KOPT-K1 (cell line): ENCODE data around the gene LRRC57.

Experiments
- H3K27ac ChIP-seq: fragments of 200-600 bp; sonication (generic); 2 replicates; pipeline ENCODE4 v1.5.1; 2016; ENCODE audit warnings: antibody characterized with exemption, mild to moderate bottlenecking, low read depth, low read length; ENCODE audit not compliant: poor library complexity, severe bottlenecking
- H3K36me3 ChIP-seq: fragments of 200-600 bp; sonication (generic); 2 replicates; pipeline ENCODE4 v1.5.1; 2017; ENCODE audit warnings: antibody characterized with exemption, mild to moderate bottlenecking, low read length, moderate library complexity; ENCODE audit not compliant: insufficient read depth
- H3K9me3 ChIP-seq: fragments of 200-600 bp; sonication (generic); 2 replicates; pipeline ENCODE4 v1.5.1; 2017; ENCODE audit warnings: antibody characterized with exemption, low read length, mild to moderate bottlenecking; ENCODE audit not compliant: insufficient read depth, poor library complexity, severe bottlenecking

LRRC57 gene

DNA sequence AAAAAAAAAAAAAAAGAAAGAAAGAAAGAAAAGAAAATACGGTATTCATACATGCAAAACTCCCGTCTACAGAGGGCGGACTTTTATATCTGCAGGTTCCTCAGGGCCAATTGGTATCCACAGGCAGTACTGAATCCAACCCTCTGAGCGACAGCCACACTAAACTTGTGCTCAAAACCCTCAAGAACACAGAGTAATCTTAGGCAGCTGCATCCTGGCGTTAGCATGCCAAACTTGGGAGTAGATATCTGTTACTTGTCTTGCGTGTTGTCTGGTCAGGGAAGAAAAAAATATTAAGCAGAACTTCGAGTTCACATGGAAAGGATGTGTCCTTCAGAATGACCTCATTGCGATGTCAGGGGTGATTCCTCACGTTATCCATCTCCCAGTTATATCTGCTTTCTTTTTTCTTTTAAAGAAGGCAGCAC is 40.3 kb downstream of the LRRC57 start:
- Histone ChIP-seq H3K27ac (no peak overlapping the region), H3K9me3 (no peaks in the 10 kb centered on the region), H3K36me3 (peaks cover 9% of the 10 kb centered on the region; the same call in 1 of the 2 replicates)

DNA sequence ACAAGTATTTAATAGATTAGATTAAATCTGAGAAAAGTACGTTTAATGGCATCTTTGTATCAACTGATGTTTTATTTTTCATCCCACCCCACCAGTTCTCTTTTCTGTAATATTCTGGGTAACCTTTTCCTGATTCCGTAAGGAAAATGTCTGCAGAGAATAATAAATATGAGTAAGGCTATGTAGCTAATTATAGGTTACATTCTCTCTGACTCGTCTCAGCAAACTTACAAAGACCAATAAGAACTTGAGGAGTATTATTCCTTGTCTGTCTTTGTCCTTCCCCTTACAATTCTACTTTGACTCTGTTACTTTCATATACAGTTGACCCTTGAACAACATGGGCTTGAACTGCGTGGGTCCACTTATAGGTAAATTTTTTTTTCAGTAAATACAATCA is 41.1 kb downstream of the LRRC57 start:
- Histone ChIP-seq H3K36me3 (peaks cover 5% of the 10 kb centered on the region; the same call in 1 of the 2 replicates), H3K27ac (no peak overlapping the region), H3K9me3 (no peaks in the 10 kb centered on the region)

DNA sequence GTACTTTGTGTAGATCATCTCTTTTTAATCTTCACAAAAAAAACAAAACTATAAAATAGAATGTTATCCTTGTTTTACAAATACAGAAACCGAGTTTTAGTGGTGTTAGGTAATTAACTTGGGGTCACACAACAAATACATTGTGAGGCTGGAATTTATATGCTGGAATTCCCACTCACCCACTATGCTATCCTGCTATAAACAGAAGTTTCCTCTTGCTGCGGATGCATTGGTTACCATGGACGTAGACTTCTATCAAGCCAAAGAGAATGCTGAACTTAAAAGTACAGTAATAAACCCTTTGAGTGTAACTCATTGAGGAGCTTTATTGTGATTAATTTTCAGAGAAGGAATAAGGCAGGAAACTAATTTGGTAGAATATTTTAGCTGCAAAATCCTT is 44.0 kb downstream of the LRRC57 start:
- H3K27ac ChIP-seq, result no peak overlapping the region
- H3K36me3 ChIP-seq, result no peaks in the 10 kb centered on the region
- H3K9me3 ChIP-seq, result no peaks in the 10 kb centered on the region

DNA sequence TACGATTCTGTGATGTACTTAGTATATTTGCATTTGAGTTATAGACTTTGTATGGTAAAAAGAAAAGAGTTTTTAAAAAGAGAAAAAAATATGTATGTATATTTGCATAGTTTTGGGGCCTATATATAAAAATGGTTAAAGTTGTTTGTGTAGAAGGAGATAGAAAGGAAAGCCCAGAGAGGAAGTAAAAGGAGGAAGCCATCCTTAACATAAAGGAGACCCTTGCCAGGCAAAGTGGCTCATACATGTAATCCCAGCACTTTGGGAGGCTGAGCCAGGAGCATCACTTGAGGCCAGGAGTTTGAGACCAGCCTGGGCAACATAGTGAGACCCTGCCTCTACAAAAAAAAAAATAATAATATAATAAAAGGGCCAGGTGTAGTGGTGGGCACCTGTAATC is 44.8 kb downstream of the LRRC57 start:
- Histone ChIP-seq H3K36me3 (no peaks in the 10 kb centered on the region; the same call in 1 of the 2 replicates), H3K27ac (no peak overlapping the region)

DNA sequence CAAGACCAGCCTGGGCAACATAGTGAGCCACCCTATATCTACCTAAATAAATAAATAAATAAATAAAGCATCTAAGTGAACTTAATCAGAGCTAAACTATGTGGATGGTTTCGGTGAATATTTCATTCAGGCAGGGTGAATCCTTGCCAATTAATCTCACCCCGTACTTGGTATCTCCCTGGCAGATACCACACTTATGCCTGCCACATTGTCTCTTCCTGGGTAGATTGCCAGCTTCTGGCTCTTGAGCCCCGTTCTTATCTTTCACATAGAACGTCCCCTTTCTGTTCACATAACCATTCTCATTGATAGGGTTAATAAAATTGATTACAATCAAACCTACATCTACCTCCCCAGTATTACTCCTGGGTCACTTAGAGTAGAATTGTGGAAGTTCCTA is 46.1 kb downstream of the LRRC57 start:
- H3K9me3 ChIP-seq, result no peaks in the 10 kb centered on the region
- no peak overlapping the region for H3K27ac ChIP-seq
- H3K36me3 ChIP-seq, result no peaks in the 10 kb centered on the region; the same call in 1 of the 2 replicates

More for the DNA sequence above, 44.8 kb downstream of the LRRC57 start:
- H3K9me3 ChIP-seq, result no peaks in the 10 kb centered on the region

DNA sequence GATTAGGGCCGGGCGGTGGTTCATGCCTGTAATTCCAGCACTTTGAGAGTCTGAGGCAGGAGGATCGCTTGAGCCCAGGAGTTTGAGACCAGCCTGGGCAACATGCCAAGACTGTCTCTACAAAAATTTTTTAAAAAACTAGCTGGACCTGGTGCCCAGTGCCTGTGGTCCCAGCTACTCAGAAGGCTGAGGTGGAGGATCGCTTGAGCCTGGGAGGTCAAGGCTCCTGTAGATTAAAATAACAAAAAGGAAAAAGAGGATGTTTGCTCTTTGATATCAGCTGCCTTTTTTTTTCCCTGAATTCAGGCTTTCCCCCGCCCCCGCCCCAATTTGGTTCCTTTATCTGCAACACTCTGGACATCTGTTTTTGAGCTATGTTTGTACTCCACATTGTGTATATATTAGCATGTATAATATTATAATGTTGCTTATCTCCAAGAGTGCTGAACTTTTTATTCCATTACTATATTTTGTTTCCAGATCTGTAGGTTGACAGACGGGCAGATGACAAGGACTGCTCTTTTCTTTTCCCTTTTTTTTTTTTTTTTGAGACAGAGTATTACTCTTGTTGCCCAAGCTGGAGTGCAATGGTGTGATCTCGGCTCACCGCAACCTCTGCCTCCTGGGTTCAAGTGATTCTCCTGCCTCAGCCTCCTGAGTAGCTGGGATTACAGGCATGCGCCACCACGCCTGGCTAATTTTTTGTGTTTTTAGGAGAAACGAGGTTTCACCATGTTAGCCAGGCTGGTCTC is 48.6 kb downstream of the LRRC57 start:
- no peak overlapping the region for H3K27ac ChIP-seq

DNA sequence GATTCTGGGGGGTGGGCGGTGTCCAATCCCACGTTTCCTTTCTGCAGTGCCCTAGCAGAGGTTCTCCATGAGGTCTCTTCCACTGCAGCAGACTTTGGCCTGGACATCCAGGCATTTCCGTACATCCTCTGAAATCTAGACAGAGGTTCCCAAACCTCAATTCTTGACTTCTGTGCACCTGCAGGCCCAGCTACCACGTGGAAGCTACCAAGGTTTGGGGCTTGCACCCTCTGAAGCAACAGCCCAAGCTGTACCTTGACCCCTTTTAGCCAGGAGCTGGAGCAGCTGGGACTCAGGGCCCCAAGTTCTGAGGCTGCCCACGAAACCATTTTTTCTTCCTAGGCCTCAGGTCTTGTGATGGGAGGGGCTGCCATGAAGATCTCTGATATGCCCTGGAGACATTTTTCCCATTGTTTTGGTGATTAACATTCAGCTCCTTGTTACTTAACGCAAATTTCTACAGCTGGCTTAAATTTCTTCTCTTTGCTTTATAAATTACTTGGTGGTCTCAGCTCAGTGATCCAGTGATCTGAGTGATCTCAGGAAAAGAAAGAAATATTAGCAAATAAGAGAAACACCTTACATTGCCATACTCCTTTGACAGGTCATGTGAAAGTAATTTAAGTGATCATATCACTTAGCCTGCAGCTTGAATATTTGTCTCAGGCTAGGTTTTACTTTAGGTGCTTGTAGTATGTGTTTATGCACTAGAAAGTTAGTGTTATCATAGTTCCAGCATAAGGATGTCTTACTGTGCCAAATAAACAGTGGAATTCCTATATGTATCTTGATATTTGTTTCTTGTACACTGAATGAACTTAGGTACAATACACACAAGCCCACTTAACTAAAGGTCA is 50.2 kb downstream of the LRRC57 start:
- H3K27ac ChIP-seq, result no peak overlapping the region
- no peaks in the 10 kb centered on the region; the same call in 1 of the 2 replicates for H3K36me3 ChIP-seq
- no peaks in the 10 kb centered on the region for H3K9me3 ChIP-seq

More for the DNA sequence above, 48.6 kb downstream of the LRRC57 start:
- no peaks in the 10 kb centered on the region for H3K9me3 ChIP-seq
- no peaks in the 10 kb centered on the region; the same call in 1 of the 2 replicates for H3K36me3 ChIP-seq

DNA sequence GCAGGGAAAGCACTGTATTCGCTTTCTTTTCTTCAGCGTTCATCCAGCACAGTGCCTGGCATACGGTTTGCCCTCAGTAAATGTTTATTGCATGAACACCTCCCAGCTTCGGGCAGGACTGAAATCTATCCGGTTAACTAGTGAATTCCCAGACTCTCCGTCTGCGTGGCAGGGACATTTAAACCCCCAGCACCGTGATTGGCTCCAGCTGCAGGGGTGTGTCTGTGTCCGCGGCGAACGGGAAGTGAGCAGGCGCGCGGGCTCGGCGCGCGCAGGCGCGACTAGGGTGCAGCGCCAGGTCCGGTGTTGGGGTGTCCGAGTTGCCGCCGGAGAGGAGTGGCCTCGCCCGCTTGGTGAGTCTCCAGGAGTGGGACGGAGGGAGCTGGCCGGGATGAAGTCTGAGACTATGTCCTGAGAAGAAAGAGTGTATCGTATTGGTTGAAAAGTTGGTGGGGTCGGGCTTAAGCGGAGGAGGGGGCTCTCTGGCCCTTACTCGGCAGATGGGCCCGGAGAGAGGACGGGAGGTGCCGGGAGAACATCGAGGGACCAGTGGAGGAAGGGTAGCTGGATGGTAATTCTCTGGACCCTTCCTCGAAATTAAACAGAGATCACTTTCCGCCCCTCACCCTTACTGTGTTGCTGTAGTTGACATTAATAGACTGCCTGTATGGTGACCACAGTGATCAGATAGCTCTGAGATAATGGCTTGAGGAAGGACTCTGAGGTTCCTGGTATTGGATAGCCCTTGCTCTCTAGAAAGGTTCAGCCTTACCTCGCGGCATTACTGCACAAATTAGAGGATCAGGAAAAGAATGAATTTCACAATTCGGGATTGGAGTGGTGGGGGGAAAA is 53.0 kb downstream of the LRRC57 start, which contains the start of gene SNAP23:
Gene SNAP23 (plus strand): TSS at position 274 of the 852 bp plus-strand sequence. CDS start 16,213 bp downstream, outside the sequence.
- Histone ChIP-seq H3K9me3 (no peaks in the 10 kb centered on the region), H3K27ac (peak within 1 kb of the TSS; percentile 52), H3K36me3 (no peaks in the 10 kb centered on the region; the same call in 1 of the 2 replicates)

DNA sequence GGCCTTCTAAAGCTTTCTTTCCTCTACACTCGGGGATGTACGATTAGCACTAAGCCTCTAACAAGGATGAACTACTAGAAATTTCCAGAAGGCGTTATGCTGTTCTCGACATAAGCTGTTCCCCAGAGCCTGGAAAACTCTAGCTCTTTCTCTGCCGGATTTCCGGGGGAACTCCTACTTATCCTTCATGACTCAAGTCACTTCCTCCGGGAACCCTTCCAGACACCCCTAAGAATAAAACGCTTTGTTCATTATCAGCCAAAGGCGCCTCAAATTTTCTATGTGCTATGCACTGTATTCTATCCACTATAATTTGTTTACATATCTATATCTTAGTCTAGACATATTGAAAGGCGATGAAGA is 53.6 kb downstream of the LRRC57 start:
- Histone ChIP-seq H3K9me3 (no peaks in the 10 kb centered on the region), H3K27ac (no peak overlapping the region), H3K36me3 (no peaks in the 10 kb centered on the region; the same call in 1 of the 2 replicates)

DNA sequence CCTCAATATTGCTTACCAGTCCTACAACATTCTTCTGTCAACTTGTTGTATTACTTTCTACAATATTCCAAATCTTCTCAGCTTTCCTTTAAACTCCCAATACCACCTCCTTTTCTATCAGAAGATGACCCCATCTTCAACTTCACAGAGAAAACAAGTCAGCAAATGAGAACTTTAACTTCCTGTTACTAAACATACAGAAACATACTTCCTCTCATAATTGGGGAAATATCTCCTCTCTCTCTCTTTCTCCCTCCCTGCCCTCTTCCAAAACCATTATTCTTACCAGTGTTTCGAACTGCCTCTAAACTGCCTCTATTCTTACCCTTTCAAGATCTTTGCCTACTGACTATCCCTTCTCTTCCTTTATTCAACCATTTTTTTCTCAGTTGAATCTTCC is 54.9 kb downstream of the LRRC57 start:
- Histone ChIP-seq H3K27ac (no peak overlapping the region), H3K36me3 (no peaks in the 10 kb centered on the region), H3K9me3 (no peaks in the 10 kb centered on the region)

DNA sequence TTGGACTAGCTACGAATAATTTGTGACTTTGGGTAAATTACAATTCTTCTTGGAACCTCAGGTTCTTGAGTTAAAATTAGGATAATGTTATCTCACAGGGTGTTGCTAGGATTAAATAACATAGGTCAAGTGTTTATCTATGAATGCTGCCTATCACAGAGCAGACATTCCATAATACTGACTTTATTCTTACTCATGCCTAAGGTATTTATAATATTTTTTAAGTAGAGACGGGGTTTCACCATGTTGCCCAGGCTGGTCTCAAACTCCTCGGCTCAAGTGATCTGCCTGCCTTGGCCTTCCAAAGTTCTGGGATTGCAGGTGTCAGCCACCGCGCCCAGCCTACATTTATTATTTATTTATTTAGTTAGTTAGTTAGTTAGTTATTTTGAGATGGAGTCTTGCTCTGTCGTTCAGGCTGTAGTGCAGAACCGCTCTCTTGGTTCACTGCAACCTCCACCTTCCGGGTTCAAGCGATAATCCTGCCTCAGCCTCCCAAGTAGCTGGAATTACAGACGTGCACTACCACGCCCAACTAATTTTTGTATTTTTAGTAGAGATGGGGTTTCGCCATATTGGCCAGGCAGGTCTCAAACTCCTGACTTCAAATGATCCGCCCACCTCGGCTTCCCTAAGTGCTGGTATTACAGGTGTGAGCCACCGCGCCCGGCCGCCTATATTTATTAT is 56.9 kb downstream of the LRRC57 start:
- no peaks in the 10 kb centered on the region for H3K36me3 ChIP-seq
- no peaks in the 10 kb centered on the region for H3K9me3 ChIP-seq
- H3K27ac ChIP-seq, result peak overlapping the region; percentile 89

DNA sequence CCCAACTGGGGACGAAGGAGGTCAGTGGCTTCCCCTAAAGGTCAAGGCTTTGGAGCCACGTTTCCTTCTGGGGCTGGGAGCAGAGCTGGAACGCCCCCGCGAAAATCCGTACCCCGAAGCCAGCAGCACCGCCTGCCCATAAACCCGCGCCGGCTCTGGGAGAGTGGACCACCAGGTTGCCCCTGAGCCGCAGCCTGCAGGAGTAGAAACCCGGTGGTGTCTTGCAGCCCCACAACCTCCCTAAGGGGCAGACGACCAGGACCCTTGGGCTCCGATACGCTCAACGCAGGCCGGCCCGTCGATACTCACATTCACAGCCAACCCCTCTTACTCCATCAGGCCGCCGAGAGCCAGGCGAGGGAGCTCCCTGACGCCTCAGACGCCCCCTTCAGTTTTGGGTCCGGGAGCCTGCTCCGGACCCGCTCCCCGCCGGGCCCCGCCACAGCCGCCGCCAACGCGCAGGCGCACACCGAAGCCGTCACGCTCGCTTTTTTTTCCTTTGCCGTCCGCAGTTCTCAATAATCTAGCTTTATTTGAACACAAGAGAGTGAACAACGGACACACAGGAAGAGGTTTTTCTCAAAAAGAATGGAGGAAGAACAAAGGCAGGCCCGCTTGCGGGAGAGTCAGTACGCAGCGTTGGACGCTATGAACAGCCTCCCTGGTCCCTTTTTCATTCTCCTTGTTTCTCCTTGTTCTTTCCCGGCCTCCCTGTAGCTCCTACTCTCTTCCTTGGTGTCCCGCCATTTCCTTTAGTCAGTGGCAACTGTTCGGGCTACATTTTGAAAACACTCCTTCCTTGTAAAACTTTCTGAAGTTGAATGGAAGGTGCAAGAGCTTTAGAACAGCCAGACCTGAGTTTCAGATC is 57.7 kb downstream of the LRRC57 start, which contains the start of gene ZNF106:
Gene ZNF106 (minus strand): TSS at position 471 of the 868 bp plus-strand sequence. CDS start 18,852 bp downstream, outside the sequence.
- Histone ChIP-seq H3K9me3 (no peaks in the 10 kb centered on the region), H3K36me3 (no peaks in the 10 kb centered on the region), H3K27ac (peak within 1 kb of the TSS; percentile 89)

DNA sequence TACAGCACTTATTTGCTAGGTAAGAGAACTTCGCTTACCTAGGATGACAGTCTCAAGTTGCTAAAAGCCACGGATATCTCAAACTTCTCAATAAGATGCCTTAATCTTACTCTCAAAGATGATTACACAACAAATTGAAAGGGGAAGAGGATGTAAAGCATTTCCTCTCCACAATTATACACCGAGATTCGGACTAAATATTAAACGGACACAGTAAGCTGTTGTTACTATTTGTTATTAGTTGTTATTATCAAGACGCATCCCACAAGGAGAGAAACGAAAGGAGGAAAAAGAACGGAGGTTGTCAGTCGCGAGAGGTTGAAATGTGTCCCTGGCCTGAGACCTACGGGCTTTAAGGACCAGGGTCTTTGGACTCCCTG is 58.3 kb downstream of the LRRC57 start:
- Histone ChIP-seq H3K36me3 (no peaks in the 10 kb centered on the region), H3K9me3 (no peaks in the 10 kb centered on the region), H3K27ac (peak overlapping the region; percentile 89)
